Gastroesophageal sphincter (tissue), 3 donors: ENCODE data around the gene ABHD16A.

Experiments used
- EP300 ChIP-seq: sonication (generic); formaldehyde crosslinking; IDR thresholded peaks from one replicate; pipeline ENCODE4 v1.6.1; 2017; ENCODE audit warnings: antibody characterized with exemption, mild to moderate bottlenecking
- POLR2A ChIP-seq, 2 donors: fragments of 450-650 bp; IDR thresholded peaks; one replicate each; pipeline ENCODE4 v1.6.1; 2017; ENCODE audit warnings: antibody characterized with exemption in 2 of 2, mild to moderate bottlenecking in 2 of 2, moderate library complexity in 1 of 2
- TF ChIP-seq, protein P1 (sequence below), 4 experiments: fragments of 200-600 bp in 2 of 4; fragments of 450-650 bp in 2 of 4; sonication (generic) in 1 of 4; IDR thresholded peaks; one replicate each; pipeline ENCODE4 v1.5.1; 2017 to 2019; ENCODE audit warnings: antibody characterized with exemption in 4 of 4, mild to moderate bottlenecking in 2 of 4, moderate library complexity in 2 of 4

DNA sequence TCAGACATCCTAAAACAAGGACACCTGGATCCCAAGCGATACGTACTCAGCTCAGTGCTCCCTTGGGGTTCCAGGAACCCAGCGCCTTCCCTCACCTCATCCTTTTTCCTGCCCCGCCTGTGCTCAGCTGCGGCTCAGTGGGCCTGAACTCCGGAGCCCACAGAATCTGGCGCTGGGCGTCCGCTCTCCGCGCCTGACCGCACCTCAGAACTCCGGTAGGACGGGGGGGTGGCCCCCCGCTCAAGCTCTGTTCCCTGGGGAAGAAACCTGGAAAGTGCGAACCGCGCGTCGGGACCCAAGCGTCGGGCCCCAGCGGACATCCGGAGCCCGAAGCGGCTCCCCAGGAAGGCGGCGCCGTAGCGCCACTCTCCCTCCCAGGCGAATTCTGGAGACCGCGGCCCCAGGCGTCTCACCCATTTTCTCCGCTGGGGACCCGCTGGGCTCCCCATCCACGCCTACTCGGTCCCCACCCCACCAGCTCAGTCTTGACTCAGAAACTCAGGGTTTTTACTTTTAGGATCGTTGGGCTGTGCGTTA lies 21.9 kb downstream of the ABHD16A start:
- no peak for TF ChIP-seq POLR2A (IDR thresholded peaks at IDR 0.05)
- no peak for TF ChIP-seq EP300
- TF ChIP-seq, protein P1, sequence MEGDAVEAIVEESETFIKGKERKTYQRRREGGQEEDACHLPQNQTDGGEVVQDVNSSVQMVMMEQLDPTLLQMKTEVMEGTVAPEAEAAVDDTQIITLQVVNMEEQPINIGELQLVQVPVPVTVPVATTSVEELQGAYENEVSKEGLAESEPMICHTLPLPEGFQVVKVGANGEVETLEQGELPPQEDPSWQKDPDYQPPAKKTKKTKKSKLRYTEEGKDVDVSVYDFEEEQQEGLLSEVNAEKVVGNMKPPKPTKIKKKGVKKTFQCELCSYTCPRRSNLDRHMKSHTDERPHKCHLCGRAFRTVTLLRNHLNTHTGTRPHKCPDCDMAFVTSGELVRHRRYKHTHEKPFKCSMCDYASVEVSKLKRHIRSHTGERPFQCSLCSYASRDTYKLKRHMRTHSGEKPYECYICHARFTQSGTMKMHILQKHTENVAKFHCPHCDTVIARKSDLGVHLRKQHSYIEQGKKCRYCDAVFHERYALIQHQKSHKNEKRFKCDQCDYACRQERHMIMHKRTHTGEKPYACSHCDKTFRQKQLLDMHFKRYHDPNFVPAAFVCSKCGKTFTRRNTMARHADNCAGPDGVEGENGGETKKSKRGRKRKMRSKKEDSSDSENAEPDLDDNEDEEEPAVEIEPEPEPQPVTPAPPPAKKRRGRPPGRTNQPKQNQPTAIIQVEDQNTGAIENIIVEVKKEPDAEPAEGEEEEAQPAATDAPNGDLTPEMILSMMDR (IDR thresholded peaks at IDR 0.05) = peak in 3 of 4 experiments; percentile 28 to 42 (median 38)
